ENCODE data around the gene HSFY1. TPM values are rescaled to one million over a fixed set of nuclear protein-coding genes. Genes with fewer than 3 reads are reported as not detected.
"Not testable (repeated sequence)": the region's sequence is repeated elsewhere in the genome, so short reads cannot be mapped to it uniquely, and the experiment has no call there.

HSFY1 gene, protein sequence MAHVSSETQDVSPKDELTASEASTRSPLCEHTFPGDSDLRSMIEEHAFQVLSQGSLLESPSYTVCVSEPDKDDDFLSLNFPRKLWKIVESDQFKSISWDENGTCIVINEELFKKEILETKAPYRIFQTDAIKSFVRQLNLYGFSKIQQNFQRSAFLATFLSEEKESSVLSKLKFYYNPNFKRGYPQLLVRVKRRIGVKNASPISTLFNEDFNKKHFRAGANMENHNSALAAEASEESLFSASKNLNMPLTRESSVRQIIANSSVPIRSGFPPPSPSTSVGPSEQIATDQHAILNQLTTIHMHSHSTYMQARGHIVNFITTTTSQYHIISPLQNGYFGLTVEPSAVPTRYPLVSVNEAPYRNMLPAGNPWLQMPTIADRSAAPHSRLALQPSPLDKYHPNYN
- total RNA-seq, result not detected in 2 replicates
- total RNA-seq (2013), result not detected
- not detected in 2 replicates for polyA plus RNA-seq
- polyA minus RNA-seq, result not detected in 2 replicates

DNA sequence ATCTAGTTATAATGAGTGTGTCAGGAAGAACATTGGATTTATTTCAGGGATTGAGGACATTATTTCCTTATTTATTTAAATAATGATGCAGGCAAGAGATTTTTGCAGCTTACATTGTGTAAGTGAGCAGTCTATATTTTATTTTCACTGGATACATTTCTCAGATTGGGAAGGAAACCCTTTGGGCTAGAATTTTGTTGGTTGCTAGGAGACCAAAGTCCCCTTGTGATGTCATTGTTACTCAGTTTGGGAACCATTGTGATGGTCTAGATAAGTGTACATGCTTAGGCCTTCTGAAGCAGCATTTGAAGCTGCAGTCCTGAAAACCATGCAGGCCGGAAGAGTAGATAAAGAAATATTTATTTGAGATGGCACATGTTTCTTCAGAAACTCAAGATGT is at the start of gene HSFY1:
Gene HSFY1 (plus strand): TSS at position 301 of the 400 bp plus-strand sequence. CDS start 68 bp downstream, at position 369.
- H3K36me3 ChIP-seq (replicated peaks in 1 of 2; ENCODE audit: control extremely low read depth in 1 of 2, control insufficient read depth in 1 of 2, extremely low read depth in 1 of 2, insufficient read depth in 2 of 2, low read length in 1 of 2); intact Hi-C loops (cut with micrococcal nuclease); H3K27ac ChIP-seq (ENCODE audit: low read length in 2 of 2); H3K4me3 ChIP-seq (ENCODE audit: control extremely low read depth in 1 of 5, extremely low read depth in 1 of 5, insufficient read depth in 1 of 5, low read depth in 2 of 5, low read length in 4 of 5); H2AFZ ChIP-seq (ENCODE audit: insufficient read depth, low read depth, low read length, poor library complexity, severe bottlenecking); H3K9ac ChIP-seq (ENCODE audit: low read length); ATAC-seq (ENCODE audit: low read depth); DNase-seq; H3K4me1 Mint-ChIP-seq; H3K4me3 Mint-ChIP-seq; H3K27me3 ChIP-seq (replicated peaks in 1 of 4; ENCODE audit: control extremely low read depth in 1 of 4, control insufficient read depth in 3 of 4, insufficient read depth in 4 of 4, low read length in 3 of 4); H3K27ac Mint-ChIP-seq; H3K9me3 Mint-ChIP-seq (ENCODE audit: insufficient read depth); CTCF ChIA-PET; H4K20me1 ChIP-seq (ENCODE audit: control insufficient read depth, insufficient read depth, low read length, poor library complexity, severe bottlenecking); H3K79me2 ChIP-seq (ENCODE audit: control insufficient read depth, insufficient read depth, low read length); POLR2A ChIA-PET; H3K4me2 ChIP-seq (replicated peaks; ENCODE audit: low read depth, low read length, poor library complexity, severe bottlenecking); H3K4me1 ChIP-seq (ENCODE audit: control insufficient read depth in 2 of 2, insufficient read depth in 2 of 2, low read length in 2 of 2); H3K9me3 ChIP-seq (ENCODE audit: control extremely low read depth in 1 of 3, control insufficient read depth in 2 of 3, insufficient read depth in 1 of 3, low read length in 2 of 3); H3K27me3 Mint-ChIP-seq: not testable (repeated sequence)
- WGBS (ENCODE audit: insufficient coverage), result no CpG with 5 or more reads among the region's 1 CpG

DNA sequence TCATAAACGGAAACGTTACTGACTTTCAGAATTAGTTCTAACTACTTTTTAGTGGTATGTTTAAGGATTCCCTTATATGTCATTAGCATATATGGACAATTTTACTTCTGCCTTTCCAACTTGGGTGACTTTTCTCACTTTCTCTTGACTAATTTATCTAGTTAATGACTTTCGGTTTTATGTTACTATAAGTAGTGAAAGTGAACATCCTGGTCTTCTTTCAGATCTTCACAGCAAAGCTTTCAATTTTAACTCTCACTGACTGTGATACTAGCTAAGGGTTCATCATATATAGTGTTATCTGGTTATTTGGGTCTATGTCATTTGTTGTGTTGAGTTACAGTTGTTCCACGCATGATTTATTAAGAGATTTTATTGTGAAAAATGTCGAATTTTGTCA is 42.3 kb upstream of the HSFY1 start:
- H3K27me3 Mint-ChIP-seq; H3K36me3 ChIP-seq (replicated peaks in 1 of 2; ENCODE audit: control extremely low read depth in 1 of 2, control insufficient read depth in 1 of 2, extremely low read depth in 1 of 2, insufficient read depth in 2 of 2, low read length in 1 of 2); POLR2A ChIA-PET; H3K4me2 ChIP-seq (replicated peaks; ENCODE audit: low read depth, low read length, poor library complexity, severe bottlenecking); H4K20me1 ChIP-seq (ENCODE audit: control insufficient read depth, insufficient read depth, low read length, poor library complexity, severe bottlenecking); DNase-seq; H3K27me3 ChIP-seq (replicated peaks in 1 of 4; ENCODE audit: control extremely low read depth in 1 of 4, control insufficient read depth in 3 of 4, insufficient read depth in 4 of 4, low read length in 3 of 4); H3K27ac ChIP-seq (ENCODE audit: low read length in 2 of 2); H3K9ac ChIP-seq (ENCODE audit: low read length); H2AFZ ChIP-seq (ENCODE audit: insufficient read depth, low read depth, low read length, poor library complexity, severe bottlenecking); H3K9me3 Mint-ChIP-seq (ENCODE audit: insufficient read depth); H3K27ac Mint-ChIP-seq; H3K9me3 ChIP-seq (ENCODE audit: control extremely low read depth in 1 of 3, control insufficient read depth in 2 of 3, insufficient read depth in 1 of 3, low read length in 2 of 3); H3K4me3 ChIP-seq (ENCODE audit: control extremely low read depth in 1 of 5, extremely low read depth in 1 of 5, insufficient read depth in 1 of 5, low read depth in 2 of 5, low read length in 4 of 5); H3K4me1 Mint-ChIP-seq; H3K79me2 ChIP-seq (ENCODE audit: control insufficient read depth, insufficient read depth, low read length); CTCF ChIA-PET; ATAC-seq (ENCODE audit: low read depth); H3K4me1 ChIP-seq (ENCODE audit: control insufficient read depth in 2 of 2, insufficient read depth in 2 of 2, low read length in 2 of 2); H3K4me3 Mint-ChIP-seq; intact Hi-C loops (cut with micrococcal nuclease): not testable (repeated sequence)
- WGBS (ENCODE audit: insufficient coverage), result no CpG with 5 or more reads among the region's 5 CpGs

DNA sequence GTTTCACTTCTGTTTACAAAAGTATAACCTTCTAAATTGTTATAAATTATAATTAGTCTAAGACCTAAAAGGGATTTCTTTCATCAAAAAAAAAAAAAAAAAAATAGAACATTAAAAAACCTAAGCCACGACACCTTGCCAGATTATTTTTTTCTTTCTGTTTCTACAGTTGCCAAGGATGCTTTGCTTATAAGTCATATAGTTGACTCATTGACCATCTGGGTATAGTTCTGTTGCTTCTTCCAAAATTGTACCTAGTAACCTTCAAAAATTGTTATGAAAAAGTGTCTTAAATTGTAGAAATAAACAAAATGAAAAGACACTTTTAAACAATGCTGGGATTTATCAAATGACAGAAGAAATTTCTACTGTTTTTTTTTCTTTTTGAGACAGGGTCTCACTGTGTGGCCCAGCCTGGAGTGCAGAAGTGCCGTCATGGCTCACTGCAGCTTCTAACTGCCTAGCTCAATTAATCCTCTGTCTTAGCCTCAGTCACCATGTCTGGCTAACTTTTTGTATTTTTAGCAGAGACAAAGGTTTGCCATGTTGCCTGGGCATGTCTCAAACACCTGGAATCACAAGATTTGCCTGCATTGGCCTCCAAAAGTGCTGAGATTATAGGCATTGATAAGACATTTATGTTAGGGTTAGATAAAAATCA is 15.4 kb upstream of the HSFY1 start:
- ATAC-seq (ENCODE audit: low read depth); H3K9ac ChIP-seq (ENCODE audit: low read length); intact Hi-C loops (cut with micrococcal nuclease); H3K9me3 Mint-ChIP-seq (ENCODE audit: insufficient read depth); CTCF ChIA-PET; DNase-seq; H3K4me2 ChIP-seq (replicated peaks; ENCODE audit: low read depth, low read length, poor library complexity, severe bottlenecking); H3K79me2 ChIP-seq (ENCODE audit: control insufficient read depth, insufficient read depth, low read length); H3K27me3 ChIP-seq (replicated peaks in 1 of 4; ENCODE audit: control extremely low read depth in 1 of 4, control insufficient read depth in 3 of 4, insufficient read depth in 4 of 4, low read length in 3 of 4); POLR2A ChIA-PET; H4K20me1 ChIP-seq (ENCODE audit: control insufficient read depth, insufficient read depth, low read length, poor library complexity, severe bottlenecking); H3K36me3 ChIP-seq (replicated peaks in 1 of 2; ENCODE audit: control extremely low read depth in 1 of 2, control insufficient read depth in 1 of 2, extremely low read depth in 1 of 2, insufficient read depth in 2 of 2, low read length in 1 of 2); H3K4me3 Mint-ChIP-seq; H3K4me1 Mint-ChIP-seq; H3K4me1 ChIP-seq (ENCODE audit: control insufficient read depth in 2 of 2, insufficient read depth in 2 of 2, low read length in 2 of 2); H3K9me3 ChIP-seq (ENCODE audit: control extremely low read depth in 1 of 3, control insufficient read depth in 2 of 3, insufficient read depth in 1 of 3, low read length in 2 of 3); H2AFZ ChIP-seq (ENCODE audit: insufficient read depth, low read depth, low read length, poor library complexity, severe bottlenecking); H3K27ac Mint-ChIP-seq; H3K27ac ChIP-seq (ENCODE audit: low read length in 2 of 2); H3K4me3 ChIP-seq (ENCODE audit: control extremely low read depth in 1 of 5, extremely low read depth in 1 of 5, insufficient read depth in 1 of 5, low read depth in 2 of 5, low read length in 4 of 5); H3K27me3 Mint-ChIP-seq: not testable (repeated sequence)
- WGBS (ENCODE audit: insufficient coverage), result no CpG with 5 or more reads among the region's 2 CpGs

DNA sequence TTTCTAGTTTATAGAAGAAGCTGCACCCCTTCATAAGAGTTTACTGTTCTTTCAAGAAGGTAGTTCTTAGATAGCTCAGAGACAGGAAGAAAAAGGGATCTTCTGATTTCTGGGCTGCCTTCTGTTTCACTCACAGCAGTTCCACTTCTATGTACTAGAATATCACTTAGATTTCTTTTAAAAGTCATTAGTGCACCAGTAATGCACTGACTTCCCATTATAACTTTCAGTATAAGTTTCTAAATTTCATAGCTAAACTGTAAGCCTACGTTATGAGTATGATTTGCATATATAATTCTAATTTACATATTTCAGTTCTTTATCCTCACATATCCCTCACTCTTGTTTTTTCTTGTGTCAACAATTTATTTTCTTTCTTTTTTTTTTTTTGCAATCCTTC is 7.6 kb upstream of the HSFY1 start:
- H3K4me3 Mint-ChIP-seq; H3K27ac ChIP-seq (ENCODE audit: low read length in 2 of 2); ATAC-seq (ENCODE audit: low read depth); CTCF ChIA-PET; H3K27me3 ChIP-seq (replicated peaks in 1 of 4; ENCODE audit: control extremely low read depth in 1 of 4, control insufficient read depth in 3 of 4, insufficient read depth in 4 of 4, low read length in 3 of 4); H3K4me1 Mint-ChIP-seq; DNase-seq; H3K9me3 ChIP-seq (ENCODE audit: control extremely low read depth in 1 of 3, control insufficient read depth in 2 of 3, insufficient read depth in 1 of 3, low read length in 2 of 3); H3K4me3 ChIP-seq (ENCODE audit: control extremely low read depth in 1 of 5, extremely low read depth in 1 of 5, insufficient read depth in 1 of 5, low read depth in 2 of 5, low read length in 4 of 5); POLR2A ChIA-PET; H4K20me1 ChIP-seq (ENCODE audit: control insufficient read depth, insufficient read depth, low read length, poor library complexity, severe bottlenecking); H2AFZ ChIP-seq (ENCODE audit: insufficient read depth, low read depth, low read length, poor library complexity, severe bottlenecking); H3K27me3 Mint-ChIP-seq; H3K79me2 ChIP-seq (ENCODE audit: control insufficient read depth, insufficient read depth, low read length); H3K9ac ChIP-seq (ENCODE audit: low read length); H3K4me1 ChIP-seq (ENCODE audit: control insufficient read depth in 2 of 2, insufficient read depth in 2 of 2, low read length in 2 of 2); H3K27ac Mint-ChIP-seq; H3K4me2 ChIP-seq (replicated peaks; ENCODE audit: low read depth, low read length, poor library complexity, severe bottlenecking); H3K9me3 Mint-ChIP-seq (ENCODE audit: insufficient read depth); intact Hi-C loops (cut with micrococcal nuclease); H3K36me3 ChIP-seq (replicated peaks in 1 of 2; ENCODE audit: control extremely low read depth in 1 of 2, control insufficient read depth in 1 of 2, extremely low read depth in 1 of 2, insufficient read depth in 2 of 2, low read length in 1 of 2): not testable (repeated sequence)
- WGBS (ENCODE audit: insufficient coverage), result no CpG with 5 or more reads among the region's 1 CpG

Measured in B cell (primary cell).